ENCODE measurements around the gene CSH1.
"Not testable (repeated sequence)": the region's sequence is repeated elsewhere in the genome, so short reads cannot be mapped to it uniquely, and the experiment has no call there.

The CSH1 gene

GRCh38 chr17:63928172-63928666, 31.8 kb upstream of the CSH1 start:
- DNase-seq: no peak

GRCh38 chr17:63927464-63928171, 31.2 kb upstream of the CSH1 start:
- DNase-seq: no peak

- no peak for DNase-seq
Observed at GRCh38 chr17:63926164-63926563, 29.8 kb upstream of the CSH1 start.

GRCh38 chr17:63925615-63926014, 29.2 kb upstream of the CSH1 start:
- DNase-seq: no peak

- not testable (repeated sequence) for DNase-seq
Observed at GRCh38 chr17:63922402-63922801, 26.0 kb upstream of the CSH1 start.

GRCh38 chr17:63920779-63921178, 24.4 kb upstream of the CSH1 start:
- DNase-seq: not testable (repeated sequence)

- not testable (repeated sequence) for DNase-seq
Observed at GRCh38 chr17:63920050-63920449, 23.7 kb upstream of the CSH1 start.

- peak; percentile 20 for DNase-seq
Observed at GRCh38 chr17:63919311-63919723, 22.9 kb upstream of the CSH1 start.

GRCh38 chr17:63918789-63919305, 22.5 kb upstream of the CSH1 start, which contains the start of gene GH1:
TSS of gene GH1 (minus strand) at chr17:63918839. CDS start at chr17:63918776, 63 bp downstream.
- not testable (repeated sequence) for DNase-seq

- no peak for DNase-seq
Observed at GRCh38 chr17:63918305-63918704, 21.9 kb upstream of the CSH1 start.

GRCh38 chr17:63917646-63918045, 21.3 kb upstream of the CSH1 start:
- DNase-seq: no peak

- DNase-seq: not testable (repeated sequence)
Observed at GRCh38 chr17:63917206-63917605, 20.8 kb upstream of the CSH1 start.

- no peak for DNase-seq
Observed at GRCh38 chr17:63916566-63917185, 20.3 kb upstream of the CSH1 start.

- not testable (repeated sequence) for DNase-seq
Observed at GRCh38 chr17:63915753-63916152, 19.4 kb upstream of the CSH1 start.

- DNase-seq: no peak
Observed at GRCh38 chr17:63914471-63914870, 18.1 kb upstream of the CSH1 start.

GRCh38 chr17:63911657-63912100, 15.3 kb upstream of the CSH1 start:
- peak; percentile 13 for DNase-seq

GRCh38 chr17:63911041-63911635, 14.8 kb upstream of the CSH1 start, which contains the start of gene CSHL1:
TSS of gene CSHL1 (minus strand) at chr17:63911258. CDS start at chr17:63911196, 62 bp downstream.
- no peak for DNase-seq

GRCh38 chr17:63910096-63910495, 13.7 kb upstream of the CSH1 start:
- no peak for DNase-seq

GRCh38 chr17:63909586-63909985, 13.2 kb upstream of the CSH1 start:
- not testable (repeated sequence) for DNase-seq

- not testable (repeated sequence) for DNase-seq
Observed at GRCh38 chr17:63907161-63907778, 10.9 kb upstream of the CSH1 start.

GRCh38 chr17:63904796-63905195, 8.4 kb upstream of the CSH1 start:
- DNase-seq: not testable (repeated sequence)

- not testable (repeated sequence) for DNase-seq
Observed at GRCh38 chr17:63903787-63904201, 7.4 kb upstream of the CSH1 start.

- not testable (repeated sequence) for DNase-seq
Observed at GRCh38 chr17:63901971-63902370, 5.6 kb upstream of the CSH1 start.

Measured in GOT3 (cell line).